ENCODE data around the gene SLC17A7.
"Not testable (repeated sequence)": the region's sequence is repeated elsewhere in the genome, so short reads cannot be mapped to it uniquely, and the experiment has no call there.

Gene SLC17A7

GRCh38 chr19:49469828-49470614 lies 28.7 kb upstream of the SLC17A7 start:
- no peak for DNase-seq

GRCh38 chr19:49468746-49469447 lies 27.6 kb upstream of the SLC17A7 start:
- DNase-seq: no peak

- DNase-seq: no peak
Measured at GRCh38 chr19:49468199-49468598, 26.9 kb upstream of the SLC17A7 start.

- DNase-seq: no peak
Measured at GRCh38 chr19:49465371-49465770, 24.0 kb upstream of the SLC17A7 start.

GRCh38 chr19:49463960-49464740 lies 22.8 kb upstream of the SLC17A7 start:
- no peak for DNase-seq

- no peak for DNase-seq
Measured at GRCh38 chr19:49462492-49462891, 21.2 kb upstream of the SLC17A7 start.

- no peak for DNase-seq
Measured at GRCh38 chr19:49461656-49462055, 20.3 kb upstream of the SLC17A7 start.

GRCh38 chr19:49461130-49461529 lies 19.8 kb upstream of the SLC17A7 start:
- DNase-seq: not testable (repeated sequence)

- DNase-seq: no peak
Measured at GRCh38 chr19:49459388-49459787, 18.1 kb upstream of the SLC17A7 start.

- no peak for DNase-seq
Measured at GRCh38 chr19:49458567-49458903, 17.2 kb upstream of the SLC17A7 start.

GRCh38 chr19:49456326-49456725 lies 15.0 kb upstream of the SLC17A7 start:
- no peak for DNase-seq

- no peak for DNase-seq
Measured at GRCh38 chr19:49455773-49456172, 14.4 kb upstream of the SLC17A7 start.

GRCh38 chr19:49453757-49454240 lies 12.5 kb upstream of the SLC17A7 start:
- no peak for DNase-seq

GRCh38 chr19:49453013-49453756 lies 11.9 kb upstream of the SLC17A7 start, which contains the start of gene ALDH16A1:
Gene ALDH16A1, plus strand, starts transcription at chr19:49453225. Its CDS starts 107 bp downstream, at chr19:49453332.
- peak; percentile 79 to 95 for DNase-seq

- DNase-seq: peak; percentile 95 to 96
Measured at GRCh38 chr19:49451430-49452181, 10.3 kb upstream of the SLC17A7 start, which contains the start of gene PIH1D1. Gene PIH1D1, minus strand, starts transcription at chr19:49451814. Its CDS starts 240 bp downstream, at chr19:49451574.

- no peak for DNase-seq
Measured at GRCh38 chr19:49450405-49450804, 9.1 kb upstream of the SLC17A7 start.

GRCh38 chr19:49448432-49448786 lies 7.1 kb upstream of the SLC17A7 start:
- DNase-seq: no peak

GRCh38 chr19:49447485-49448431 lies 6.4 kb upstream of the SLC17A7 start:
- DNase-seq: no peak

- no peak for DNase-seq
Measured at GRCh38 chr19:49445997-49446396, 4.7 kb upstream of the SLC17A7 start.

GRCh38 chr19:49444100-49444700 lies 2.9 kb upstream of the SLC17A7 start:
- DNase-seq: not testable (repeated sequence)
